ENCODE measurements around the gene EID3.
"Not testable (repeated sequence)": the region's sequence is repeated elsewhere in the genome, so short reads cannot be mapped to it uniquely, and the experiment has no call there.

Gene EID3

DNA sequence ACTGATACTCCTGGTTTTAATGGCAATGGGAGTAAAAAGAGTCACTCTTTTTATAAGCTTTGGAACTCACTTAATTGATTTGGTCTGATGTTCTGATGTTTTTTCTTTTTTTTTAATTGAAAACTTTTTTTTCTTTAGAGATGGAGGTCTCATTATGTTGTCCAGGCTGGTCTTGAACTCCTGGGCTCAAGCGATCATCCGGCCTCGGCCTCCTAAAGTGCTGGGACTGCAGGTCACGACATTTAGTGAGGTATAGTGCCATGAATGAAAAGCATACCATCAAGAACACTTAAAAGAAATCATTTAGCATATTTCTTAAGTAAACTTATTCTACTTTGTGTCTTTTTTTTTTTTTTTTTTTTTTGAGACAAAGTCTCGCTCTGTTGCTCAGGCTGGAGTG is 12.7 kb upstream of the EID3 start:
- no peak for DNase-seq

DNA sequence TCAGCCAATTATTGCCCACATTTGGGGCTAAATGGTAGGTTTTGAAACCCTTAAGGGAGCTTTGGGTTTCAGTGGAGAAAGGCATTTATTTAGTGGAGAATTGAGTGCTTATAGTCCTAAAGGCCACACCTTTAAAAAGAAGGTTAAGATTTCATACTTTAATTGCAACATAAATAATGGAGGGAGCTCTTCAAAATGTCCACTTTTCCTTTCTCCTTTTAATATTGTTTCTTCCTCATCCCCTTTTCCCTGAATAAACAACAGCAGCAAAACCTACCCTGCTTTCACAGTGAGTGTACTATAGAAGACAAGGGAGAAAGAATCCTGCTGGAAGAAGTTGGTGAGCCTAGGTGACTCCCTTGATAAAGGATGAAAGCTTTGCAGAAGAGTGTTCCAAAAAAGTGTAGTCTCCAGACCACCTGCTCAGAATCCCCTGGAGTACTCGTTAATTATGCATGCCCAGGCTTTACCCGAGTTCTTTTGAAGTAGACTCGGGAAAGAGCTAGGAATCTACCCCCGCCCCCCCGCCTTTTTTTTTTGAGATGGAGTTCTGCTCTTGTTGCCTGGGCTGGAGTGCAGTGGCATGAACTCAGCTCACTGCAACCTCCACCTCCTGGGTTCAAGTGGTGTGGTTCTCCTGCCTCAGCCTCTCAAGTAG is 11.5 kb upstream of the EID3 start:
- DNase-seq: no peak

DNA sequence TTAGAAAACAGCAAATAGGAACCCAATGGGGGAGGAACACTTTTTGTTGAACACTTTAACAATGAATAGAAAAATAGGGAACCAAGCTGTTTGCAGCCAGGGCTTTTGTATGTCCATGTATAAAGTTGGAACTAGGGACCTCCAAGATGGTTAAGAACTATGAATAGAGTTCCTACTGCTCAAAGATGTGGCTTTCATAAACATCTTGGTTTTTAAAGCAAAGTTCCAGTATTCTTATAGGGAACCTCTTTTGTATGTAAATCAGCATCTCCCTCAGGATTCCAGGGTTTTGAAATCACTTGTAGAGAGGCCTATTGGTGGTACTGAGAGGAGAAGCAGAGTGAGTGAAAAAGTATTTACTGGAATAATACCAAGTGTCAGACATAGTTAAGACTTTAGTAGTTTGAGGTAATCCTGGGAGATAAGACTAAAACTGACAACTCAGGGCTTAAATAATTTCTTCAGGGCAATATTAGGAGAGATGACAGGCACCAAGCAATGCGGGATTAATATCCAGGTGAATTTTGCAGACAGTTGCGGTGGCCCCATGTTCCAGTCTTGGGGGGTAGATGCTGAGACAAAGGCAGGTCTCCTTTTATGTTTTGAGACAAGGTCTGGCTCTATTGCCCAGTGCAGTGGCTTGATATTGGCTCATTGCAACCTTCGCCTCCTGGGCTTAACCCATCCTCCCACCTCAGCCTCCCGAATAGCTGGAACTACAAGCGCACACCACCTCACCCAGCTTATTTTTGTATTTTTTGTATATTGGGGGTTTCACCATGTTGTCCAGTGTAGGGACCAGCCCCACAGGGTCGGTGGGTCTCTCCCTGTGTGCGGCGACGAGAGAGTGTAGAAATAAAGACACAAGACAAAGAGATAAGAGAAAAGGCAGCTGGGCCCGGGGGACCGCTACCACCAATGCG is 10.4 kb upstream of the EID3 start:
- DNase-seq: no peak

DNA sequence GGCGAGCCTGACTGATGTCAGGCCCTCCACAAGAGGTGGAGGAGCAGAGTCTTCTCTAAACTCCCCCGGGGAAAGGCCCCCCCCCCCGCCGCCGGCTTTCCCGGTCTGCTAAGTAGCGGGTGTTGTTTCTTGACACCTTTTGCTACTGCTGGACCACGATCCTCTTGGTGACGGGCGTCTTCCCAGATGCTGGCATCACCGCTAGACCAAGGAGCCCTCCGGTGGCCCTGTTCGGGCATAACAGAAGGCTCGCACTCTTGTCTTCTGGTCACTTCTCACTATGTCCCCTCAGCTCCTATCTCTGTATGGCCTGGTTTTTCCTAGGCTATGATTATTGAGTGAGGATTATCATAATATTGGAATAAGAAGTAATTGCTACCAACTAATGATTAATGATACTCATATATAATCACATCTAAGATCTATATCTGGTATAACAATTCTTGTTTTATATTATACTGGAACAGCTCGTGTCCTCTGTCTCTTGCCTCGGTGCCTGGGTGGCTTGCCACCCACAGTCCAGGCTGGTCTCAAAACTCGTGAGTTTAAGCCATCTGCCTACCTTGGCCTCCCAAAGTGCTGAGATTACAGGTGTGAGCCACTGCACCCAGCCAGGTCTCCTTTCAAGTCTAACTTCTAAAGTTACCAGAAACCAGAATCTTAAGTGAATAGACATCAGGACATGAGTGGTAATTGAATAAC is 9.2 kb upstream of the EID3 start:
- DNase-seq: not testable (repeated sequence)

DNA sequence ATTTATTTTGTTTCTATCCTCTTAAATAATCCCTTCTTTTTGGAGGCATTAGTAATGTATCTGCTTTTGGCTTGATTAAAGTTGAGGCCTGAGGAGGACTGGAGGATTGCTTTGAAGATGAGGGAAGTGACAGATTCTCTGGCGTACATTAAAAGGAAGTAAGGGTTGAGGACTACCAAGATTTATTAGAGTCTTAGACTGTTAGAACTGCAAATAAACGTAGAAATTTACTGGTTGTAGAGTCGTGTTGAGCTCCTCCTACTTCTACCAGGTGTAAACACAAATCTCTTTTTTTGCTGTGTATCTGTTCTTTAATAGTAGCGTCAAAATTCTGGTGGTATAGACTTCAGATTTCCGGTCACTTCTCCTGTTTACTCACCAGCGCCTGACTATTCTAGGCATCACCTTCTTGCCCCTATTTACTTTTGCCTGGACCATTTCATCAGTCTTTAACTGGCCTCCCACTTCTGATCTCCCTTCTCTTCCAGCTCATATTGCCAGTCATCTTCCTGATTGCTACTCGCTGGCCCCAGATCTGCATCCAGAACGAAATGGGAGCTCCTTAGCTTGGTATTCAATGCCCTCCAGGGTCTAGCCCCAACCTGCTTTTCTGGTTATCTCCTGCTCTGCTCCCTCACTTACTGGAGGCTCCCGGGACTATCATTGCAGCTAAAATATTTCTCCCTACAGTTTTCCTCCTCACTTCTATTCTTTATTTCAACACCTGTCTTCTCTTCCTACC is 8.4 kb upstream of the EID3 start:
- no peak for DNase-seq

DNA sequence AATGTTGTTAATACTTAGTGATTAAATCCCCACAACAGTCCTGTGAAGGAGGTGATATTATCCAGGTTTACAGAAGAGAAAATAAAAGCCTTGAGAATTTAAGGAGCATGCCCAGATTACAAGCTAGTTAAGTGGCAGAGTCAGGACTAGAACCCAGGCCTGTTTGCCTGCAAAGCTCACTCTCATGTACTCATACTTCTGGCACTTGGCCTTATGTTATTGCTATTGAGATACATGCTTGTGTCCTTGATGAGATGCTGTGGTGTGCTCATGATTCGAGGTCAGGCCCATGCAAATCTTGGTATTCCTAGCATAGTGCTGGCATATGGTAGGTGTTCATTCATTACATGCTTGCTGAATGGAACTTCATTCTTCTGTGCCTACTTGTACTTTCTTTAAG is 7.6 kb upstream of the EID3 start:
- no peak for DNase-seq

DNA sequence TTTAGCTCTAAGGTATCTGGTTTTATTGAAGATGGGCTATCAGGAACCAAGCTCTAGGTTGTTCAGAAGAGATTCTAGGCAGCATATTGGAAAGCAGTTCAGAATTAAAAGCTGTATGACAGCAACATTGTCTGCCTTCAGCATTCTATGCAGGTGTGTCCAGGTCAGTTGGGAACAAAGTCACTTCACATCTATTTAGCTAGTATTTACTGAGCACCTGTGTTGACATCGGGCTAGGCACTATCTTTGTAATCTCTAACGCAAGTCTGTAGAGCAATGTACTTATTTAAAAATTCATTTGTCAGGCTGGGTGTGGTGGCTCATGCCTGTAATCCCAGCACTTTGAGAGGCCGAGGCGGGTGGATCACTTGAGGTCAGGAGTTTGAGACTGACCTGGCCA is 6.8 kb upstream of the EID3 start:
- DNase-seq: no peak

DNA sequence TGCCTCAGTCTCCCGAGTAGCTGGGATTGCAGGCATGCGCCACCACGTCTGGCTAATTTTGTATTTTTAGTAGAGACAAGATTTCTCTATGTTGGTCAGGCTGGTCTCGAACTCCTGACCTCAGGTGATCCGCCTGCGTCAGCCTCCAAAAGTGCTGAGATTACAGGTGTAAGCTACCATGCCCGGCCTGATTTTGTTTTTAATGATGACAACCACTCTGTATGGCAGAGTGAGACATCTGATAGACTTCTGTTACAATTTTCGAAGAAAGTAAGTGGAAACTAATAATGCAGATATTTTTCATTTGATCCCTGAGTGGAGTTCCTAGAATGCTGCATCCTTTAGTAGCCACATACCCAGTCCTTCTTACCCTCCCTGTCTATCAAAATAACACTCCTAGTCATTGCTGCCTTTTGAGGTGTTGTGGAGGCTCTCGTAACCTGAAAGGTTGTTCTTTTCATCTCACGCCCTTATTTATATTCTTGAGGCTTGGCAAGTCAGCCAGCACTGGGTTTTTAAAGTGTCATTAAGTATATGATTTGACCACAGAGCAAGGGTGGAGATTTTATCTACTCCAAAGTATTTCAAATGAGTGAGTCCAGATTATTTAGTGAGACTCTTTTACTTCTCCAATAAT is 5.9 kb upstream of the EID3 start:
- no peak for DNase-seq

DNA sequence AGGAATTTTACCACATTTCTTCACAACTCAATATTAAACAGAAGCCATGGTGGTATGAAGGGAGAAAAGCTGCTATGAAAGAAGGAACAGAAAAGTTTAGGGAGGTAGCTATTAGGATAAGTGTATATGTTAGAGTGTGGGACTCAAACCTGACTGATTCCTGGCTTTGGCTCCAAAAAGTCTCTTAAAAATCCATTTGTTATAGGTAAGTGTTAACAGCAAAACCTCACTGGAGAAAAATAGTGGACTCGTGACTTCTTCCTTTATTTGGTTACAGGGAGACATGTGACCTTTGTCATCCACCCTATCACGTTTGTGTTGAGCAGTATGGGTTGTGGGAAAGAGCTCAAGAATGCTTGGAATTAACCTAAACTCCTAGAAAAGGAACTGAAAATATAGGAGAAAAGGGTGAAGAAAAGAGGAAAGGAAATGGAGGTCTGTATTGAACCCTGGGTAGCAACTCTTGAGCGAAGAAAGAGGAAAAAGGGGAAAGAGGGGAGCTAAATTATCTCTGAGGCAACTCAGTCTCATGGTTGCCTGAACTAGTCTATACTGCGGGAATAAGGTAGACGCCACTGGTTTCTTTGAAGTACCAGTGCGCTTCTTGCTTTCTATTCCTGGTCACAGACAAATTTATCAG is 3.6 kb upstream of the EID3 start:
- no peak for DNase-seq

DNA sequence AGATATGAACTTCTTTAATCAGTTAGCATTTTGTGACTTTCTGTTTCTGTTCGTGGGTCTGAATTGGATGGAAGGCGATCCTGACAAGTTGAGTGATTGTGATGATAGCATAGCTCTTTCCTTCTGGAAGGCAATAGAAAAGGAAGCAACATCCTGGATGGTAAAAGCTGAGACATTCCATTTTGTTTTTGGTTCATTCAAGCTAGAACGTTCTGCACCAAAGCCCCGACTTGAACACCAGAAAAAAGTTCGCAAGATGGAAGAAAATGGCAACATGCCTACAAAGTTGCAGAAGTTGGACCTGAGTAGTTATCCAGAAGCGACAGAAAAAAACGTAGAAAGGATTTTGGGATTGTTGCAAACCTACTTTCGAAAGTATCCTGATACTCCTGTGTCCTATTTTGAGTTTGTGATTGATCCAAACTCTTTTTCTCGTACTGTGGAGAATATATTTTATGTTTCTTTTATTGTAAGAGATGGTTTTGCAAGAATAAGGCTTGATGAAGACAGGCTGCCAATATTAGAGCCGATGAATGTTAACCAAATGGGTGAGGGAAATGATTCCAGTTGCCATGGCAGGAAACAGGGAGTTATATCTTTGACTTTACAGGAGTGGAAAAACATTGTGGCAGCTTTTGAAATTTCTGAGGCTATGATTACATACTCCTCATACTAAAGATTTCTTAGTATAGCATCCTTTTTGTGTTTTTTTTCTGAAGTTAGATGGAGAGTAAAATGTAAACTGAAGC is 896 bp downstream of the EID3 start:
- no peak for DNase-seq

DNA sequence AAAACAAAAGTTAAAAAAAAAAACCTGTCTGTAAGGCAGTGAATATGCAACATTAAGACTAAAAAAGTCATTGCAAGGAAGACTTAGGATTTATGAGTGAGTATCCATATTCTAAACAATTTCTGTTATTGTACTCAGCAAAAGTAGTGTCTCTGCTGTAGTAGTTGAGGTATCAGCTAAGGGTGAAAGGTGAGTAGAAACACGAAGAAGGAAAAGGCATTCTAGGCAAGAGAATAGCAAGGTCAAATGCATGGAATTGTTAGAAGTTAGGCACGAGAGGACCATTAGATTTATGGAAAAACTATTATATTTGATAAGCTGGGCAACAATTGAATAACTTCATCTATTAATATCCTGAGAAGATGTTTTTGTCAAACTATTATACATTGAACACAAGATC is 1.8 kb downstream of the EID3 start:
- DNase-seq: no peak

DNA sequence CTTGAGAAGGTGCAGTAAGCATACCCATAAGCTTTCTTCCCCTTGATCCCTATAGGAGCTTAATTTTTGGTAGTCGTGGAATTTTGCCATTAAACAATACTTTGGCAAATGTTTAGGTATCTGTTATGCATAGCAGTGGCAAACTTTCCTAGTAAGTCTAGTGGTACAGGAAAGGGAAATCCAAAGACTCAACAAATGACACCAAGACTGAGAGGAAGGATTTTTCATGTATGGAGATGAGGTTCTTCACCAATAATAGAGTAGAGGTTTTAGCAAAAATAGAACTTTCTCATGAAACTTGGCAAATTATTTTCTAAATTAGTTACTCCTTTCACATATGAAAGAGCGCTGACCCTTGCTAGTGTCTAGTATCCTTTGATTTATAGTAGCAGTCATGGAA is 2.8 kb downstream of the EID3 start:
- DNase-seq: no peak

DNA sequence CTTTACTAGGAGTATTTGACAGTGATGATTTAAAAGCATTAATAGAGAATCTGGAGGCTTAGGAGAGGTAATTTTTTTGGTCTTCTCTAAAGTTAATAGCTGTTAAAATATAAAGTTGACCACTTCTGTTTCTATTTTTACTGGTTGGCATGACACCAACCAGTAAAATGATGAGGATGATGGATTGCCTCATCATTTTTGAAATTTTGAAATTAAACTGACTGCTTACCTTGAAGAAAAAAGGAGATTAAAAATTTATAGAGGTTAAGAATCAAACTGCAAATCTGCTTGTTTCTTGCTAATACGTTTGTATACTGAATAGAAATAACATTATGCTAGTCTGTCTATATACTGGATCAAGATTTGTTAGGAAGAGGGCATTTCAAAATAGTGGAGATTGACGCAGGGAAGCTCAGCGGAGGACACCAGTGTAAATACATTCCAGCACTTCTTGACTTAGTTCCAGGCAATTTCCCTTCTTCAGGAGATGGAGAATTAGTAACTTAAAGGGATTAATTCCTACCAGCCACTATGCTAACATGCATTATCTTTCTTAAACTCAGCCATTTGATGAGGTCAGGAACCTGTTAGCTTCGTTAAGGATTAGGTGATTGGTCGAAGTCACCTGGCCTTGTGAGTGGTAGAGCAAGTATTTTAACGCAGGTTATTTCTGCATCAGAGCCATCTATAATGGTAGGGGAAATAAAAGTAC is 3.6 kb downstream of the EID3 start:
- DNase-seq: no peak

DNA sequence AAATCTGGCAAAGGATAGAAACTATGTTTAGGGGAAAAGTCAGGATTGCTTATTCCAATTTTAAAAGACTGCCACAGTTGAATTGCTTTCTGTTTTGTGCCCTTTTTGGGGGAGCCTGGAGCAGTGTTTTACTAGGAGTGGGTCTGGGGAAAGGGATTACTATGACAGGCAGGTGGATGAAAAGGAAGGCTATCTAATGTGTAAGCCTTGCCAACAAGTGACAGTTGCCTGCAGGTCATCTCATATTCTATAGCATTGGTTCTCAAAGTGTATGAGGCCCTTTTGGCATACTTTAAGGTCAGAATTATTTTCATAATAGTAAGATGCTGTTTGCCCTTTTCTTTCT is 4.1 kb downstream of the EID3 start:
- DNase-seq: no peak

DNA sequence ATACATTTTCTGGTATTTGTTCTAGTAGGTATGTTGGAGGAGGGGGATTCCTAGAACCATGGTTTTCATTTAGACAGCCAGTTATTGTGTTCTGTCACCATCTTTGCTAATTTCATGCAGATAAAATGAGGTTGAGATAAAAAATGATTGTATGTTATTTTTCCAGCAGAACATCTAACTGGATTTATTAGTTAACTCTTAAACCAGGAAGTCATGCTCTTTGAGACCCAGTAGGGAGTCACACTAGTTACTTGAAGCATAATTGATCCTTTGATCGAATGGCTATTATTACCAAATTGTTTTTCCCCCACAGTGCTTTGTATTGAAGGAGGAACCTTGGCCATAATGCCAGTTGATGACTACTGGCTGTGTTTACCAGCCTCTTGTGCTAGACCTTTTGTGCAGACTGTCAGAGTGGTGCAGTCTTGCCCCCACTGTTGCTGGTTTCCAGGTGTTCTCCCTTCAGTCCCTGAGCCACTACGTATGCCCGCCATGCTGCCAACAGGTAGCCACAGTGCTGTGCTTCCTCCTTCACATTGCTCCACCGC is 6.0 kb downstream of the EID3 start:
- DNase-seq: no peak

DNA sequence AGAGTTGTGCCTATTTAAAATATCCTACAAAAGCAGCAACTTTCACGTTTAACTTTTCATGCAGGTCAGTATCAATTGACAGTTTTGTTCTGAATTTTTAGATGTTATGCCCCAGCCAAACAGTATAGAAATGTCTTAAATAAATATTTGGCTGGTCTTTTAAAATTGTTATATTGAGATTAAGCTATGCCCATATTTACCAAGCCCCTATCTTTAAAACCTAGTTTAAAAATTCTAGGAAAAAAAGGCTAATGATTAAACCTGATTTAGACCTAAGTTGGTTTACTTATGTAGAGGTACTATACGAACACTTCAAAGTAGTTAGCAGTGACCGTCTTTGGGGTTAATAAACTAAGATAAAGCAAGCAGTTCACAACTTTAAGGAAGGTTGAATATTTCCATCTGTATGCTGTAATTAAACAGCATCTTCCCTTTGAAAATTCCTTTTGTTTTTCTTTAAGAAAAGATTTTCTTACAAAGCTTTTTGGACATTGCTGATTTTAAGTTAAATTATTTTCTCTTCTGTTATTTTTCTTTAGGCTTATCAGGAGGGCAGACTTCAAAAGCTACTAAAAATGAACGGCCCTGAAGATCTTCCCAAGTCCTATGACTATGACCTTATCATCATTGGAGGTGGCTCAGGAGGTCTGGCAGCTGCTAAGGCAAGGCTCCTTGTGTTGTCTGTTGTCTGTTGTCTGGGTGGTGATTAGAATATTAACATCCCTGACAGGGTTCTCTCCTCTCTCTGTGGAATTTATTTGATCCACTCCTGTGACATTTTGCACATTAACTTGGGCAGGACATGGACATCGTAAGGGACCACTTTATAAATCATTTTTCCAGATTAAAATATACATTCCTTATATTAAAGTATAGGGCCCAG is 7.5 kb downstream of the EID3 start:
- no peak for DNase-seq

DNA sequence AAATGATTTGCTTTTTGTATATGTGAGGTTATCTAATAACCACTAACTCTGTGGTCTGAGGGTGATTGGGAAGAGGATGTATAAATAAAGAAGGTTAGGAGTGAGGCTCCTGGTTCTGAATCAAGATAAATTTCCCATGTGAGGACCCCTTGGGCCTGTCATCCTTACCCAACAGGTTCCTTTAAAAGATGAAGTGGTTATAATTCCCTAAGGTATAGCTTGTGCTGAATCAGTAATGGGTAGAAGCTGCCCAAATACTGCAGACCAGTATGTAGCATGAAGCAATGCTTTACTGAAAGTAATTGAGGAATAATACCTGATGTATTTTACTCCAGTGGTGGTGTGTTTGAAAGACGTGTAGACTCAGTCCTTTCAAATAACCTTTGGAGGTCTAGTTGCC is 8.7 kb downstream of the EID3 start:
- DNase-seq: no peak

DNA sequence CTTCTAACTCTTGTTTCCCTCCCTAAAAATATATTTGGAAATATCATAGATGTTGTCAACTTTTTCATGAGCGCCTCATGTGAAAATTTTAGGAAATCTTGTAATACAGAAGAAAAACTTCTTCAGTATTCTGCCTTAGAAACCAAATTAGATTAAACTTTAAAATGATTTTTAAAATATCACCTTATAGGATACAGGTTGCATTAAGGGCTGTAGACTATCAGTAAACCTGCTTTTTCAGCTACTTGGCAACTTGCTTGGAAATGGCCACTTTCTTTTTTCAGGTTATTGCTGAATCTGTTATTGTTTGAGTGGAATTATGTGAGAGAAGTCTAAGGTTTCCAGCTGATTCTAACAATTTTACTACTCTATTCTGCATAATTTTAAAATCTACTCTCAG is 9.1 kb downstream of the EID3 start:
- no peak for DNase-seq

DNA sequence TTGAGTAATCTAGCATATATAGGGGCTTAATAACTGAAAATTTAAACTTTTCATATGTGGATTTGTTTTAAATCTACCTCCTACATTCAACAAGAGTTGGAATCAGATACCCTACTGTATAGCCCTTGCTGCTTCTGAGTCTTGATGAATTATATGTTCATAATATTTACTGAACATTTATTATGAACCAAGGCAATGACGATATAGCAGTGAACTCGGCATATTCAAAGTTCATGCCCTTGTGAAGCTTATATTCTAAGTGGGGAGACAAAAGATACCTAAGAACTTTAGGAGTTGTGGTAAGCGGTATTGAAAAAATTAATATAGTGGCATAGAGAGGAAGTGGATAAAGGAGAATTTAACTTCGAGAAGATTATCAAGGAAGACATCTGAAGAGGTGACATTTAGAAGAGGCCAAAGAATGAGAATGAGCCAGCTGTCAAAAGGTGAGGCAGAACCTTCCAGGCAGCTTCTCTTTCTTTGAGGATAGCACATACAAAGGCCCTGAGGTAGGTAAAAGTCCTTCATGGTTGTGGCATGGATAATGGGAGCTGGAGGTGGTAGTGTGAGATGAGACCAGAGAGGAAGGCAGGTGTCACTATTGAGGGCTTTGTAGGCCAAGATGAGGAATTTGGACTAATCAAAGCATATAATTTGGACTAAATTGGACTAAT is 10.2 kb downstream of the EID3 start:
- no peak for DNase-seq

Measured in NCI-H1092 (cell line).